ENCODE data around the gene SH3RF3.

The SH3RF3 gene

DNA sequence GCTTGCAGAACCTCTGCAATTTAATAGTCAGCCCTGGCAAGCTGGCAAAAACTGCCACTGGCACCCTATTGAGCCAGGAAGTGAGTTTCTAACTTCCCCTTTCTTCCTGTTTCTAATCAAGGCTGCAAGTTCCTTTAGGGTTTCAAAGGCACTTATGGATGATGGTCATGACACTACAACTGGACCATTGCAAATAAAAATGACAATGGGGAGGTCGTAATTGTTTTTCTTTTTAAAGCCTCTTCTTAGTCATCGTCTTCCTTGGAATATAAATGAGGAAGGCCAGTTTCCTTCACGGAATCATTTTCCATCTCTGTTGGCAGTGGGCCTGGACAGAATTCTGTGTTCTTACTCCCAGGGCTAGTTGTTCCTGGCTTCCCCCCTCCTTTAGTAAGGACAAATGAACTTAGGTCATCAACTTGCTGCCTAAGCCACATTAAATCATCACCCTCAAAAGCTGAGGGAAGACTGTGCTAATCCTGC is 35.8 kb downstream of the SH3RF3 start:
- no peak overlapping the region for H3K4me2 ChIP-seq (ENCODE audit: low read length, poor library complexity, severe bottlenecking)
- H3K23ac ChIP-seq (ENCODE audit: low read length in 2 of 2) = no peak overlapping the region
- no peak overlapping the region for H3K4ac ChIP-seq (ENCODE audit: low read depth in 1 of 2, low read length in 2 of 2)
- H3K27ac ChIP-seq (ENCODE audit: low read length, poor library complexity, severe bottlenecking) = no peak overlapping the region
- H2AFZ ChIP-seq (ENCODE audit: low read depth, low read length) = no peak overlapping the region
- no peaks in the 10 kb centered on the region for H3K36me3 ChIP-seq (ENCODE audit: control insufficient read depth in 1 of 2, insufficient read depth in 2 of 2, low read depth in 1 of 2, low read length in 2 of 2)
- no peak overlapping the region for H3K4me3 ChIP-seq (ENCODE audit: insufficient read depth in 1 of 2, low read depth in 1 of 2, low read length in 2 of 2)
- WGBS = 21% methylated on average over 3 of the region's 3 CpGs
- H3K14ac ChIP-seq (ENCODE audit: low read length in 2 of 2) = no peak overlapping the region
- DNase-seq = peak; percentile 80
- H3K4me1 ChIP-seq (ENCODE audit: control insufficient read depth, insufficient read depth, low read depth, low read length) = peaks cover 7% of the 10 kb centered on the region
- peak overlapping the region; percentile 63 to 65 for H3K18ac ChIP-seq (ENCODE audit: low read depth in 1 of 2, low read length in 2 of 2)
- no peak overlapping the region for H2BK15ac ChIP-seq (ENCODE audit: low read depth, poor library complexity, severe bottlenecking)
- no peak overlapping the region for H2BK5ac ChIP-seq (ENCODE audit: low read depth, low read length, poor library complexity, severe bottlenecking)
- no peak overlapping the region for H2BK120ac ChIP-seq (ENCODE audit: low read depth, low read length)
- no peak overlapping the region for H4K8ac ChIP-seq (ENCODE audit: low read length)
- peak overlapping the region; percentile 62 for H3K9ac ChIP-seq (ENCODE audit: low read length)
- peaks cover 46% of the 10 kb centered on the region for H3K79me1 ChIP-seq (replicated peaks; ENCODE audit: low read length, poor library complexity, severe bottlenecking)
- no peak overlapping the region for H2AK5ac ChIP-seq (ENCODE audit: low read length, severe bottlenecking)
- H4K91ac ChIP-seq (ENCODE audit: low read length) = no peak overlapping the region
- peaks cover 0 to 4% of the 10 kb centered on the region in 2 experiments for H3K27me3 ChIP-seq (ENCODE audit: control insufficient read depth in 1 of 2, insufficient read depth in 1 of 2, low read length in 2 of 2)
- H2BK12ac ChIP-seq (ENCODE audit: low read length in 2 of 2) = peak overlapping the region in 1 of 2 experiments; percentile 72
- H3K9me3 ChIP-seq (ENCODE audit: control insufficient read depth, low read length) = no peaks in the 10 kb centered on the region

GRCh38 chr2:109166811-109167210 is 37.8 kb downstream of the SH3RF3 start:
- Histone ChIP-seq H3K4me2 (ENCODE audit: low read length, poor library complexity, severe bottlenecking) (no peak overlapping the region), H2BK12ac (ENCODE audit: low read length in 2 of 2) (no peak overlapping the region), H2AK5ac (ENCODE audit: low read length, severe bottlenecking) (no peak overlapping the region), H4K91ac (ENCODE audit: low read length) (no peak overlapping the region), H3K4me3 (ENCODE audit: insufficient read depth in 1 of 2, low read depth in 1 of 2, low read length in 2 of 2) (peak overlapping the region in 1 of 2 experiments; percentile 41), H2BK5ac (ENCODE audit: low read depth, low read length, poor library complexity, severe bottlenecking) (no peak overlapping the region), H2BK15ac (ENCODE audit: low read depth, poor library complexity, severe bottlenecking) (no peak overlapping the region), H3K4ac (ENCODE audit: low read depth in 1 of 2, low read length in 2 of 2) (no peak overlapping the region), H2BK120ac (ENCODE audit: low read depth, low read length) (no peak overlapping the region), H3K4me1 (ENCODE audit: control insufficient read depth, insufficient read depth, low read depth, low read length) (peaks cover 17% of the 10 kb centered on the region), H3K27ac (ENCODE audit: low read length, poor library complexity, severe bottlenecking) (no peak overlapping the region), H3K27me3 (ENCODE audit: control insufficient read depth in 1 of 2, insufficient read depth in 1 of 2, low read length in 2 of 2) (no peaks in the 10 kb centered on the region), H3K9me3 (ENCODE audit: control insufficient read depth, low read length) (no peaks in the 10 kb centered on the region), H2AFZ (ENCODE audit: low read depth, low read length) (no peak overlapping the region), H3K18ac (ENCODE audit: low read depth in 1 of 2, low read length in 2 of 2) (no peak overlapping the region), H3K9ac (ENCODE audit: low read length) (peak overlapping the region; percentile 8), H3K36me3 (ENCODE audit: control insufficient read depth in 1 of 2, insufficient read depth in 2 of 2, low read depth in 1 of 2, low read length in 2 of 2) (no peaks in the 10 kb centered on the region), H3K14ac (ENCODE audit: low read length in 2 of 2) (no peak overlapping the region), H4K8ac (ENCODE audit: low read length) (no peak overlapping the region), H3K79me1 (replicated peaks; ENCODE audit: low read length, poor library complexity, severe bottlenecking) (peaks cover 29% of the 10 kb centered on the region), H3K23ac (ENCODE audit: low read length in 2 of 2) (no peak overlapping the region)
- DNase-seq = peak; percentile 77
- WGBS = 75% methylated on average over 2 of the region's 2 CpGs

- H3K4me3 ChIP-seq (ENCODE audit: insufficient read depth in 1 of 2, low read depth in 1 of 2, low read length in 2 of 2) = no peak overlapping the region
- peaks cover 25% of the 10 kb centered on the region for H3K79me1 ChIP-seq (replicated peaks; ENCODE audit: low read length, poor library complexity, severe bottlenecking)
- 100% methylated on average over 2 of the region's 2 CpGs for WGBS
- no peaks in the 10 kb centered on the region for H3K27me3 ChIP-seq (ENCODE audit: control insufficient read depth in 1 of 2, insufficient read depth in 1 of 2, low read length in 2 of 2)
- peaks cover 21% of the 10 kb centered on the region for H3K4me1 ChIP-seq (ENCODE audit: control insufficient read depth, insufficient read depth, low read depth, low read length)
- no peak overlapping the region for H4K91ac ChIP-seq (ENCODE audit: low read length)
- no peak overlapping the region for H2BK15ac ChIP-seq (ENCODE audit: low read depth, poor library complexity, severe bottlenecking)
- no peak overlapping the region for H2BK5ac ChIP-seq (ENCODE audit: low read depth, low read length, poor library complexity, severe bottlenecking)
- no peaks in the 10 kb centered on the region for H3K36me3 ChIP-seq (ENCODE audit: control insufficient read depth in 1 of 2, insufficient read depth in 2 of 2, low read depth in 1 of 2, low read length in 2 of 2)
- H3K23ac ChIP-seq (ENCODE audit: low read length in 2 of 2) = no peak overlapping the region
- no peak overlapping the region for H3K27ac ChIP-seq (ENCODE audit: low read length, poor library complexity, severe bottlenecking)
- H3K9me3 ChIP-seq (ENCODE audit: control insufficient read depth, low read length) = no peaks in the 10 kb centered on the region
- no peak overlapping the region for H4K8ac ChIP-seq (ENCODE audit: low read length)
- H2BK120ac ChIP-seq (ENCODE audit: low read depth, low read length) = no peak overlapping the region
- peak overlapping the region; percentile 6 to 72 for H3K18ac ChIP-seq (ENCODE audit: low read depth in 1 of 2, low read length in 2 of 2)
- peak overlapping the region in 1 of 2 experiments; percentile 95 for H2BK12ac ChIP-seq (ENCODE audit: low read length in 2 of 2)
- peak overlapping the region in 1 of 2 experiments; percentile 86 for H3K14ac ChIP-seq (ENCODE audit: low read length in 2 of 2)
- H3K4me2 ChIP-seq (ENCODE audit: low read length, poor library complexity, severe bottlenecking) = no peak overlapping the region
- DNase-seq = no peak
- H3K4ac ChIP-seq (ENCODE audit: low read depth in 1 of 2, low read length in 2 of 2) = peak overlapping the region in 1 of 2 experiments; percentile 69
- H3K9ac ChIP-seq (ENCODE audit: low read length) = no peak overlapping the region
- H2AFZ ChIP-seq (ENCODE audit: low read depth, low read length) = no peak overlapping the region
- H2AK5ac ChIP-seq (ENCODE audit: low read length, severe bottlenecking) = peak overlapping the region; percentile 7
Observed at GRCh38 chr2:109168086-109168485, 39.1 kb downstream of the SH3RF3 start.

- no peak overlapping the region for H3K4me2 ChIP-seq (ENCODE audit: low read length, poor library complexity, severe bottlenecking)
- H3K4ac ChIP-seq (ENCODE audit: low read depth in 1 of 2, low read length in 2 of 2) = peak overlapping the region in 1 of 2 experiments; percentile 2
- no peak overlapping the region for H2BK5ac ChIP-seq (ENCODE audit: low read depth, low read length, poor library complexity, severe bottlenecking)
- no peaks in the 10 kb centered on the region for H3K36me3 ChIP-seq (ENCODE audit: control insufficient read depth in 1 of 2, insufficient read depth in 2 of 2, low read depth in 1 of 2, low read length in 2 of 2)
- H2BK12ac ChIP-seq (ENCODE audit: low read length in 2 of 2) = peak overlapping the region in 1 of 2 experiments; percentile 85
- H2BK120ac ChIP-seq (ENCODE audit: low read depth, low read length) = no peak overlapping the region
- H3K79me1 ChIP-seq (replicated peaks; ENCODE audit: low read length, poor library complexity, severe bottlenecking) = peaks cover 28% of the 10 kb centered on the region
- H4K91ac ChIP-seq (ENCODE audit: low read length) = peak overlapping the region; percentile 67
- H3K9me3 ChIP-seq (ENCODE audit: control insufficient read depth, low read length) = no peaks in the 10 kb centered on the region
- H3K14ac ChIP-seq (ENCODE audit: low read length in 2 of 2) = no peak overlapping the region
- H4K8ac ChIP-seq (ENCODE audit: low read length) = no peak overlapping the region
- H2AK5ac ChIP-seq (ENCODE audit: low read length, severe bottlenecking) = no peak overlapping the region
- H2AFZ ChIP-seq (ENCODE audit: low read depth, low read length) = no peak overlapping the region
- no peak overlapping the region for H3K23ac ChIP-seq (ENCODE audit: low read length in 2 of 2)
- no peak overlapping the region for H3K4me3 ChIP-seq (ENCODE audit: insufficient read depth in 1 of 2, low read depth in 1 of 2, low read length in 2 of 2)
- no peak overlapping the region for H3K9ac ChIP-seq (ENCODE audit: low read length)
- no peak for DNase-seq
- H3K4me1 ChIP-seq (ENCODE audit: control insufficient read depth, insufficient read depth, low read depth, low read length) = peaks cover 27% of the 10 kb centered on the region
- H3K27me3 ChIP-seq (ENCODE audit: control insufficient read depth in 1 of 2, insufficient read depth in 1 of 2, low read length in 2 of 2) = no peaks in the 10 kb centered on the region
- no peak overlapping the region for H3K27ac ChIP-seq (ENCODE audit: low read length, poor library complexity, severe bottlenecking)
- 88% methylated on average over 2 of the region's 2 CpGs for WGBS
- H2BK15ac ChIP-seq (ENCODE audit: low read depth, poor library complexity, severe bottlenecking) = no peak overlapping the region
- H3K18ac ChIP-seq (ENCODE audit: low read depth in 1 of 2, low read length in 2 of 2) = peak overlapping the region; percentile 72 to 80
Observed at GRCh38 chr2:109168716-109169115, 39.7 kb downstream of the SH3RF3 start.

All from mesenchymal stem cell (in vitro differentiated cells and primary cell).